Neural cell (in vitro differentiated cells): ENCODE results near the gene TMEM250. TPM values are rescaled to one million over a fixed set of nuclear protein-coding genes. Genes with fewer than 3 reads are reported as not detected.

Experiments
- H2AFZ ChIP-seq: fragments of 200-600, 300-800 bp; sonication (generic), shearing (Covaris generic); 2 replicates; pipeline ENCODE4 v1.6.0; 2014; ENCODE audit warnings: low read depth, mild to moderate bottlenecking, antibody characterized with exemption, low read length, moderate library complexity
- H3F3A ChIP-seq: fragments of 200-600 bp; shearing (Covaris generic); 2 replicates; pipeline ENCODE4 v1.6.1; 2016; ENCODE audit warnings: mild to moderate bottlenecking, moderate library complexity, mixed read lengths, antibody characterized with exemption, low read length; ENCODE audit not compliant: insufficient read depth, poor library complexity, severe bottlenecking
- H3K27ac ChIP-seq: fragments of 200-600, 300-800 bp; sonication (generic), shearing (Covaris generic); 2 replicates; pipeline ENCODE4 v1.5.1; 2014; ENCODE audit warnings: mild to moderate bottlenecking, low read length, moderate library complexity
- H3K27me3 ChIP-seq: fragments of 300-800, 200-600 bp; sonication (generic), shearing (Covaris generic); 2 replicates; pipeline ENCODE4 v1.6.0; 2014; ENCODE audit warnings: mild to moderate bottlenecking, low read depth, low read length, moderate library complexity; ENCODE audit not compliant: insufficient read depth
- H3K36me3 ChIP-seq: fragments of 300-800, 200-600 bp; sonication (generic), shearing (Covaris generic); 2 replicates; pipeline ENCODE4 v1.5.1; 2014; ENCODE audit warnings: mild to moderate bottlenecking, antibody characterized with exemption, low read length, moderate library complexity; ENCODE audit not compliant: insufficient read depth
- H3K4me2 ChIP-seq: fragments of 300-800, 200-600 bp; sonication (generic), shearing (Covaris generic); 2 replicates; pipeline ENCODE4 v1.6.0; 2014; ENCODE audit warnings: mild to moderate bottlenecking, low read length
- H3K4me3 ChIP-seq: fragments of 300-800, 200-600 bp; sonication (generic), shearing (Covaris generic); 2 replicates; pipeline ENCODE4 v1.5.1; 2014; ENCODE audit warnings: mild to moderate bottlenecking, low read length, moderate library complexity
- H3K79me2 ChIP-seq: fragments of 200-600 bp; shearing (Covaris generic); replicated peaks from 2 replicates; pipeline ENCODE4 v1.6.0; 2014; ENCODE audit warnings: mild to moderate bottlenecking, low read length, moderate library complexity; ENCODE audit not compliant: insufficient read depth
- H3K9ac ChIP-seq: fragments of 300-800, 200-600 bp; sonication (generic), shearing (Covaris generic); 2 replicates; pipeline ENCODE4 v1.6.1; 2016; ENCODE audit warnings: mild to moderate bottlenecking, low read length, mixed read lengths
- H3K9me2 ChIP-seq: fragments of 200-600 bp; shearing (Covaris generic); 2 replicates; pipeline ENCODE4 v1.6.1; 2016; ENCODE audit warnings: mild to moderate bottlenecking, low read length, mixed read lengths; ENCODE audit not compliant: insufficient read depth
- H3K9me3 ChIP-seq: fragments of 200-600, 300-800 bp; sonication (generic), shearing (Covaris generic); 2 replicates; pipeline ENCODE4 v1.6.1; 2016; ENCODE audit warnings: mild to moderate bottlenecking, mixed run types, low read length, moderate library complexity, mixed read lengths
- H4K20me1 ChIP-seq: fragments of 200-600 bp; shearing (Covaris generic); 2 replicates; pipeline ENCODE4 v1.6.1; 2016; ENCODE audit warnings: mild to moderate bottlenecking, mixed run types; ENCODE audit not compliant: insufficient read depth
- EP300 ChIP-seq: fragments of 450-650 bp; conservative IDR thresholded peaks from 2 replicates; pipeline ENCODE4 v1.6.1; 2014; ENCODE audit warnings: antibody characterized with exemption, mild to moderate bottlenecking, moderate library complexity; ENCODE audit not compliant: poor library complexity, severe bottlenecking
- EZH2 ChIP-seq: fragments of 200-600, 300-800 bp; shearing (Covaris generic), sonication (generic); IDR thresholded peaks from 2 replicates; pipeline ENCODE4 v1.6.1; 2014; ENCODE audit warnings: antibody characterized with exemption, low read length, borderline replicate concordance, mild to moderate bottlenecking; ENCODE audit not compliant: insufficient read depth, poor library complexity, severe bottlenecking
- MXI1 ChIP-seq: fragments of 450-650 bp; conservative IDR thresholded peaks from 2 replicates; pipeline ENCODE4 v1.6.1; 2014; ENCODE audit warnings: antibody characterized with exemption, mild to moderate bottlenecking; ENCODE audit not compliant: poor library complexity, severe bottlenecking
- POLR2AphosphoS5 ChIP-seq: IDR thresholded peaks from 2 replicates; pipeline ENCODE4 v1.6.1; 2012
- RAD21 ChIP-seq: fragments of 450-650 bp; conservative IDR thresholded peaks from 2 replicates; pipeline ENCODE4 v1.6.1; 2014; ENCODE audit warnings: antibody characterized with exemption, mild to moderate bottlenecking, moderate library complexity
- SMC3 ChIP-seq: fragments of 450-650 bp; conservative IDR thresholded peaks from 2 replicates; pipeline ENCODE4 v1.6.1; 2014; ENCODE audit warnings: antibody characterized with exemption, mild to moderate bottlenecking, moderate library complexity; ENCODE audit not compliant: poor library complexity
- TAF1 ChIP-seq: IDR thresholded peaks from 2 replicates; pipeline ENCODE4 v1.6.1; 2012; ENCODE audit warnings: low read depth
- polyA plus RNA-seq: library from polyadenylated mRNA; depleted of rRNA; stranded (reverse); fragments of >200 nt; gene quantifications from 2 replicates; pipeline ENCODE4 v1.2.3, GENCODE V29; 2014
- TF ChIP-seq, protein P1 (sequence below): IDR thresholded peaks from 2 replicates; pipeline ENCODE4 v1.6.1; 2012; ENCODE audit warnings: borderline replicate concordance
- TF ChIP-seq, protein P2 (sequence below): fragments of 450-650 bp; IDR thresholded peaks from 2 replicates; pipeline ENCODE4 v1.5.1; 2014; ENCODE audit warnings: antibody characterized with exemption, mild to moderate bottlenecking, moderate library complexity; ENCODE audit not compliant: poor library complexity, severe bottlenecking

The TMEM250 gene
- polyA plus RNA-seq, 1 donor from 2014 or later = 15.0 TPM

DNA sequence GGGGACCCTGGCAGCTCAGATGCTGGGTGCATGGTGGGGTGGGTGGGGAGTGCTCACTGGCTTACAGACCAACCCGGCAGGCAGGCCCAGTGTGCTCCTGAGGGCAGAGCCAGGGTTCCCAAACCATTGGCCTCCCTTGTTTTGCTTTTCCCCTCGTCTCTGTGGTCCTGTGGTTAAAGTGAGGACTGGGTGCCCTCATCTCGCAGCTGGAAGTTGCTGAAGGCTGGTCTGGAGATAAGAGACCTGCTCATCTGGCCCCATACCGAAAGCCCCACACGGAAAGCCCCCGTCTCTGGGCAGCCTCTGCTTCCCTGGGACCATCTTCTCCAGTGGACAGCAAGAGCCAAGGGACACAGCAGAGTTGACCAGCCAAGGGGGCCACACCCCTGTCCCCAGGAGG lies 13.8 kb downstream of the TMEM250 start:
- Histone ChIP-seq H3K27ac (no peak overlapping the region), H3K9me3 (no peaks in the 10 kb centered on the region), H3K4me2 (no peak overlapping the region), H4K20me1 (no peaks in the 10 kb centered on the region), H3K79me2 (no peaks in the 10 kb centered on the region), H2AFZ (no peak overlapping the region), H3K4me3 (no peak overlapping the region), H3K36me3 (no peaks in the 10 kb centered on the region), H3K9me2 (no peaks in the 10 kb centered on the region), H3K27me3 (no peaks in the 10 kb centered on the region), H3F3A (no peaks in the 10 kb centered on the region), H3K9ac (no peak overlapping the region)
- TF ChIP-seq, protein P1, sequence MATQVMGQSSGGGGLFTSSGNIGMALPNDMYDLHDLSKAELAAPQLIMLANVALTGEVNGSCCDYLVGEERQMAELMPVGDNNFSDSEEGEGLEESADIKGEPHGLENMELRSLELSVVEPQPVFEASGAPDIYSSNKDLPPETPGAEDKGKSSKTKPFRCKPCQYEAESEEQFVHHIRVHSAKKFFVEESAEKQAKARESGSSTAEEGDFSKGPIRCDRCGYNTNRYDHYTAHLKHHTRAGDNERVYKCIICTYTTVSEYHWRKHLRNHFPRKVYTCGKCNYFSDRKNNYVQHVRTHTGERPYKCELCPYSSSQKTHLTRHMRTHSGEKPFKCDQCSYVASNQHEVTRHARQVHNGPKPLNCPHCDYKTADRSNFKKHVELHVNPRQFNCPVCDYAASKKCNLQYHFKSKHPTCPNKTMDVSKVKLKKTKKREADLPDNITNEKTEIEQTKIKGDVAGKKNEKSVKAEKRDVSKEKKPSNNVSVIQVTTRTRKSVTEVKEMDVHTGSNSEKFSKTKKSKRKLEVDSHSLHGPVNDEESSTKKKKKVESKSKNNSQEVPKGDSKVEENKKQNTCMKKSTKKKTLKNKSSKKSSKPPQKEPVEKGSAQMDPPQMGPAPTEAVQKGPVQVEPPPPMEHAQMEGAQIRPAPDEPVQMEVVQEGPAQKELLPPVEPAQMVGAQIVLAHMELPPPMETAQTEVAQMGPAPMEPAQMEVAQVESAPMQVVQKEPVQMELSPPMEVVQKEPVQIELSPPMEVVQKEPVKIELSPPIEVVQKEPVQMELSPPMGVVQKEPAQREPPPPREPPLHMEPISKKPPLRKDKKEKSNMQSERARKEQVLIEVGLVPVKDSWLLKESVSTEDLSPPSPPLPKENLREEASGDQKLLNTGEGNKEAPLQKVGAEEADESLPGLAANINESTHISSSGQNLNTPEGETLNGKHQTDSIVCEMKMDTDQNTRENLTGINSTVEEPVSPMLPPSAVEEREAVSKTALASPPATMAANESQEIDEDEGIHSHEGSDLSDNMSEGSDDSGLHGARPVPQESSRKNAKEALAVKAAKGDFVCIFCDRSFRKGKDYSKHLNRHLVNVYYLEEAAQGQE = no peak
- TF ChIP-seq POLR2AphosphoS5 = no peak
- TF ChIP-seq, protein P2, sequence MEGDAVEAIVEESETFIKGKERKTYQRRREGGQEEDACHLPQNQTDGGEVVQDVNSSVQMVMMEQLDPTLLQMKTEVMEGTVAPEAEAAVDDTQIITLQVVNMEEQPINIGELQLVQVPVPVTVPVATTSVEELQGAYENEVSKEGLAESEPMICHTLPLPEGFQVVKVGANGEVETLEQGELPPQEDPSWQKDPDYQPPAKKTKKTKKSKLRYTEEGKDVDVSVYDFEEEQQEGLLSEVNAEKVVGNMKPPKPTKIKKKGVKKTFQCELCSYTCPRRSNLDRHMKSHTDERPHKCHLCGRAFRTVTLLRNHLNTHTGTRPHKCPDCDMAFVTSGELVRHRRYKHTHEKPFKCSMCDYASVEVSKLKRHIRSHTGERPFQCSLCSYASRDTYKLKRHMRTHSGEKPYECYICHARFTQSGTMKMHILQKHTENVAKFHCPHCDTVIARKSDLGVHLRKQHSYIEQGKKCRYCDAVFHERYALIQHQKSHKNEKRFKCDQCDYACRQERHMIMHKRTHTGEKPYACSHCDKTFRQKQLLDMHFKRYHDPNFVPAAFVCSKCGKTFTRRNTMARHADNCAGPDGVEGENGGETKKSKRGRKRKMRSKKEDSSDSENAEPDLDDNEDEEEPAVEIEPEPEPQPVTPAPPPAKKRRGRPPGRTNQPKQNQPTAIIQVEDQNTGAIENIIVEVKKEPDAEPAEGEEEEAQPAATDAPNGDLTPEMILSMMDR = no peak
- TF ChIP-seq TAF1 = no peak
- TF ChIP-seq RAD21 = no peak
- TF ChIP-seq MXI1 = no peak

DNA sequence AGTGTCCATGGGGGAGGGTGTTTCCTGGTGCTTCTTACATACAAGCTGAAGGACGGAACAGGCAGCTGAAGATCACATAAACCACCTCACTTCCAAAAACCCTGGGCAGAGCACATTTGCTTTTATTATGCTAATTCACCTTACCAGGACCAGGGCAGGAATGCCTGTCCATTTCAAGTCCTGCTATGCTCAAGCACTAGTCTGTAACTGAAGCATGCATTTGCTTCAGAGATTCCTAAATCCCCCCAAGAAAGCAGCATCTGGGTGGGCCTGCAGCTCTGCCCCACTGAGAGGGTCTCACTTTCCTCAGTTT lies 14.2 kb downstream of the TMEM250 start:
- Histone ChIP-seq H3K4me3 (no peak overlapping the region), H3K27ac (no peak overlapping the region), H3K27me3 (no peaks in the 10 kb centered on the region), H3K9me3 (no peaks in the 10 kb centered on the region), H3K36me3 (no peaks in the 10 kb centered on the region), H3F3A (no peaks in the 10 kb centered on the region), H2AFZ (no peak overlapping the region), H3K9me2 (no peaks in the 10 kb centered on the region), H3K4me2 (no peak overlapping the region), H3K9ac (no peak overlapping the region), H4K20me1 (no peaks in the 10 kb centered on the region), H3K79me2 (no peaks in the 10 kb centered on the region)
- TF ChIP-seq EZH2 (no peak), SMC3 (no peak), RAD21 (no peak), POLR2AphosphoS5 (no peak), TAF1 (no peak), EP300 (no peak), MXI1 (no peak)
- TF ChIP-seq, protein P1 = no peak
- TF ChIP-seq, protein P2 = no peak
